ENCODE measurements around the gene ZNF467. TPM values are rescaled to one million over a fixed set of nuclear protein-coding genes. Genes with fewer than 3 reads are reported as not detected.

The ZNF467 gene
- total and polyA plus RNA-seq, 12 donors = 2.2 to 10.5 (median 4.7) TPM

GRCh38 chr7:149782682-149783345 lies 9.4 kb upstream of the ZNF467 start:
- TF ChIP-seq CTCF (IDR thresholded peaks at IDR 0.05) = no peak
- DNase-seq (no peak), ATAC-seq (no peak)
- WGBS, 2 donors = 78 to 80% methylated on average over 18 of the region's 18 CpGs
- intact Hi-C loops (cut with DNase I) = no loop called here
- Histone ChIP-seq H3K27ac (no peak overlapping the region), H3K4me1 (peaks cover 0 to 22% (median 8%) of the 10 kb centered on the region in 9 donors), H3K9me3 (no peaks in the 10 kb centered on the region), H3K36me3 (no peaks in the 10 kb centered on the region), H3K4me3 (no peak overlapping the region), H3K27me3 (peaks cover 0 to 16% (median 4%) of the 10 kb centered on the region in 7 donors)

GRCh38 chr7:149781921-149782320 lies 8.5 kb upstream of the ZNF467 start:
- intact Hi-C loops (cut with DNase I) = no loop called here
- H3K9me3 ChIP-seq = no peaks in the 10 kb centered on the region
- no peak for TF ChIP-seq CTCF (IDR thresholded peaks at IDR 0.05)
- peaks cover 0 to 19% (median 3%) of the 10 kb centered on the region in 9 donors for H3K4me1 ChIP-seq
- WGBS, 2 donors = 95 to 96% methylated on average over 13 of the region's 13 CpGs
- H3K27me3 ChIP-seq = peaks cover 0 to 9% (median 0%) of the 10 kb centered on the region in 7 donors
- no peaks in the 10 kb centered on the region for H3K36me3 ChIP-seq
- DNase-seq = peak in 1 of 2 donors; percentile 16
- no peak overlapping the region for H3K27ac ChIP-seq
- H3K4me3 ChIP-seq = no peak overlapping the region
- no peak for ATAC-seq

- no peak overlapping the region for H3K27ac ChIP-seq
- H3K9me3 ChIP-seq = no peaks in the 10 kb centered on the region
- H3K27me3 ChIP-seq = peaks cover 0 to 8% (median 0%) of the 10 kb centered on the region in 7 donors
- H3K4me1 ChIP-seq = peaks cover 0 to 30% (median 13%) of the 10 kb centered on the region in 9 donors
- DNase-seq (no peak), ATAC-seq (no peak)
- TF ChIP-seq CTCF (IDR thresholded peaks at IDR 0.05) = no peak
- H3K4me3 ChIP-seq = no peak overlapping the region
- intact Hi-C loops (cut with DNase I) = no loop called here
- no peaks in the 10 kb centered on the region for H3K36me3 ChIP-seq
- 86 to 88% methylated on average over 16 of the region's 16 CpGs for WGBS, 2 donors
Measured at GRCh38 chr7:149780636-149781419, 7.4 kb upstream of the ZNF467 start.

- no peak for TF ChIP-seq CTCF (IDR thresholded peaks at IDR 0.05)
- Histone ChIP-seq H3K9me3 (no peaks in the 10 kb centered on the region), H3K4me3 (no peak overlapping the region), H3K4me1 (peaks cover 0 to 36% (median 19%) of the 10 kb centered on the region in 9 donors), H3K27ac (no peak overlapping the region), H3K27me3 (peaks cover 0 to 8% (median 0%) of the 10 kb centered on the region in 7 donors), H3K36me3 (no peaks in the 10 kb centered on the region)
- intact Hi-C loops (cut with DNase I) = no loop called here
- no peak for ATAC-seq
- no peak for DNase-seq
- 96 to 99% methylated on average over 17 of the region's 17 CpGs for WGBS, 2 donors
Measured at GRCh38 chr7:149780056-149780455, 6.7 kb upstream of the ZNF467 start.
